Testis (tissue), 2 donors: ENCODE measurements around the gene SPIRE1.

ENCODE experiments used
- CTCF ChIP-seq, 3 experiments: fragments of 450-650 bp in 2 of 3; fragments of 200-600 bp in 1 of 3; sonication (generic) in 1 of 3; IDR thresholded peaks; one replicate each; pipeline ENCODE4 v1.5.1; 2016 to 2019; ENCODE audit warnings: antibody characterized with exemption in 3 of 3, mild to moderate bottlenecking in 2 of 3, moderate library complexity in 1 of 3
- POLR2A ChIP-seq: fragments of 450-650 bp; IDR thresholded peaks from one replicate; pipeline ENCODE4 v1.6.1; 2017; ENCODE audit warnings: antibody characterized with exemption, mild to moderate bottlenecking, moderate library complexity

- no peak for TF ChIP-seq CTCF (IDR thresholded peaks at IDR 0.05)
- no peak for TF ChIP-seq POLR2A
Observed at GRCh38 chr18:12443551-12443950, 214.4 kb downstream of the SPIRE1 start.
